Neural progenitor cell (in vitro differentiated cells): ENCODE data around the gene FAIM2. TPM values are rescaled to one million over a fixed set of nuclear protein-coding genes. Genes with fewer than 3 reads are reported as not detected.

Source experiments
- DNase-seq: peaks from one replicate; pipeline ENCODE4 v3.0.0-alpha.2; 2016; ENCODE audit warnings: low spot score
- H2AFZ ChIP-seq: fragments of 200-600 bp; sonication (generic); replicated peaks from 2 replicates; pipeline ENCODE4 v1.6.1; 2016; ENCODE audit warnings: antibody characterized with exemption
- H3F3A ChIP-seq: fragments of 200-600 bp; sonication (generic); 2 replicates; pipeline ENCODE4 v1.6.1; 2016; ENCODE audit warnings: antibody characterized with exemption, low read depth
- H3K27ac ChIP-seq: fragments of 200-600 bp; sonication (generic); 2 replicates; pipeline ENCODE4 v1.5.1; 2016; ENCODE audit warnings: mild to moderate bottlenecking
- H3K27me3 ChIP-seq: fragments of 200-600 bp; sonication (generic); 2 replicates; pipeline ENCODE4 v1.6.1; 2016; ENCODE audit warnings: mild to moderate bottlenecking, moderate library complexity
- H3K36me3 ChIP-seq: fragments of 200-600 bp; sonication (generic); 2 replicates; pipeline ENCODE4 v1.5.1; 2016
- H3K4me1 ChIP-seq: fragments of 200-600 bp; sonication (generic); 2 replicates; pipeline ENCODE4 v1.6.1; 2016; ENCODE audit warnings: mixed run types
- H3K4me2 ChIP-seq: fragments of 200-600 bp; sonication (generic); 2 replicates; pipeline ENCODE4 v1.6.1; 2016
- H3K4me3 ChIP-seq: fragments of 200-600 bp; sonication (generic); 2 replicates; pipeline ENCODE4 v1.5.1; 2016
- H3K79me2 ChIP-seq: fragments of 200-600 bp; sonication (generic); 2 replicates; pipeline ENCODE4 v1.6.1; 2016; ENCODE audit warnings: low read depth
- H3K9ac ChIP-seq: fragments of 200-600 bp; sonication (generic); 2 replicates; pipeline ENCODE4 v1.6.1; 2016
- H3K9me3 ChIP-seq: fragments of 200-600 bp; sonication (generic); 2 replicates; pipeline ENCODE4 v1.5.1; 2016; ENCODE audit warnings: low read depth
- H4K20me1 ChIP-seq: fragments of 200-600 bp; sonication (generic); 2 replicates; pipeline ENCODE4 v1.6.1; 2016; ENCODE audit warnings: low read depth
- H3K27ac Mint-ChIP-seq: 3 replicates; pipeline ENCODE4 v1.8.0; 2021; ENCODE audit warnings: mixed read lengths
- H3K27me3 Mint-ChIP-seq: 2 replicates; pipeline ENCODE4 v1.8.0; 2022; ENCODE audit warnings: low read depth, mild to moderate bottlenecking, inconsistent platforms, moderate library complexity, mixed read lengths; ENCODE audit not compliant: insufficient read depth
- H3K36me3 Mint-ChIP-seq: 3 replicates; pipeline ENCODE4 v1.8.0; 2021; ENCODE audit warnings: mixed read lengths
- H3K4me1 Mint-ChIP-seq: 3 replicates; pipeline ENCODE4 v1.8.0; 2021; ENCODE audit warnings: mixed read lengths
- H3K4me3 Mint-ChIP-seq: 3 replicates; pipeline ENCODE4 v1.8.0; 2021; ENCODE audit warnings: mild to moderate bottlenecking, moderate library complexity, mixed read lengths
- H3K9me3 Mint-ChIP-seq: 3 replicates; pipeline ENCODE4 v1.8.0; 2020; ENCODE audit warnings: mixed read lengths
- CTCF ChIP-seq: fragments of 200-600 bp; sonication (generic); IDR thresholded peaks from 2 replicates; pipeline ENCODE4 v1.5.1; 2017; ENCODE audit warnings: antibody characterized with exemption, mild to moderate bottlenecking
- EZH2 ChIP-seq: fragments of 200-600 bp; sonication (generic); IDR thresholded peaks from 2 replicates; pipeline ENCODE4 v1.6.1; 2017; ENCODE audit warnings: antibody characterized with exemption, mild to moderate bottlenecking, moderate library complexity
- EZH2phosphoT487 ChIP-seq: fragments of 200-600 bp; sonication (generic); IDR thresholded peaks from 2 replicates; pipeline ENCODE4 v1.6.1; 2017; ENCODE audit warnings: antibody characterized with exemption
- total RNA-seq: library from RNA; depleted of rRNA; stranded (reverse); fragments of >200 nt; gene quantifications from 2 replicates; pipeline ENCODE4 v1.2.3, GENCODE V29; 2015; ENCODE audit warnings: low replicate concordance

FAIM2 gene
- total RNA-seq, 1 donor from 2014 or later: 0.39 TPM

GRCh38 chr12:49934505-49934904, 30.8 kb upstream of the FAIM2 start:
- TF ChIP-seq EZH2 (no peak), CTCF (no peak), EZH2phosphoT487 (no peak)
- Histone ChIP-seq H4K20me1 (no peaks in the 10 kb centered on the region), H3K4me2 (no peak overlapping the region), H3K9me3 (no peaks in the 10 kb centered on the region), H3F3A (no peaks in the 10 kb centered on the region), H3K27me3 (no peaks in the 10 kb centered on the region), H3K27ac (no peak overlapping the region), H3K79me2 (no peaks in the 10 kb centered on the region), H3K9ac (no peak overlapping the region), H3K4me1 (no peaks in the 10 kb centered on the region), H3K36me3 (no peaks in the 10 kb centered on the region), H3K4me3 (no peak overlapping the region), H2AFZ (no peak overlapping the region)
- DNase-seq: no peak
- H3K27me3 Mint-ChIP-seq: no peaks in the 10 kb centered on the region
- no peaks in the 10 kb centered on the region for H3K36me3 Mint-ChIP-seq
- no peak overlapping the region for H3K4me3 Mint-ChIP-seq
- peaks cover 5% of the 10 kb centered on the region for H3K4me1 Mint-ChIP-seq
- peaks cover 5% of the 10 kb centered on the region for H3K9me3 Mint-ChIP-seq
- no peak overlapping the region for H3K27ac Mint-ChIP-seq

DNA sequence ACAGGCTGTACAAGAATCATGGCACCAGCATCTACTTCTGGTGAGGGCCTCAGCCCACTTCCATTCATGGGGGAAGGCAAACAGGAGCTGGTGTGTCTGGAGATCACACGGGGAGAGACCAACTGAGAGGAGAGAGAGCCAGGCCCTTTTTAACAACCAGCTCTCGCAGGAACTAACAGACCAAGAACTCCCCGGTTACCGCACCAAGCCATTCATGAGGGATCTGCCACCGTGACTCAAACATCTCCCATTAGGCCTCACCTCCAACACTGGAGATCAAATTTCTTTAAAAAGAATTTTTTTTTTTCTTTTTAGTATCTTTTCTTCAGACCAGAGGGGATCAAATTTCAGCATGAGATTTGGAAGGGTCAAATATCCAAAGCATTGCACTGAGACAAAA, 30.1 kb upstream of the FAIM2 start:
- H2AFZ ChIP-seq: no peak overlapping the region
- H3K27me3 ChIP-seq: no peaks in the 10 kb centered on the region
- H3K4me3 ChIP-seq: no peak overlapping the region
- Mint-ChIP-seq H3K4me3 (no peak overlapping the region), H3K36me3 (no peaks in the 10 kb centered on the region), H3K27ac (no peak overlapping the region), H3K4me1 (peaks cover 5% of the 10 kb centered on the region), H3K9me3 (peaks cover 5% of the 10 kb centered on the region), H3K27me3 (no peaks in the 10 kb centered on the region)
- no peaks in the 10 kb centered on the region for H3K9me3 ChIP-seq
- no peaks in the 10 kb centered on the region for H3F3A ChIP-seq
- no peak for DNase-seq
- H3K4me1 ChIP-seq: no peaks in the 10 kb centered on the region
- H3K79me2 ChIP-seq: no peaks in the 10 kb centered on the region
- no peak overlapping the region for H3K27ac ChIP-seq
- H3K4me2 ChIP-seq: no peak overlapping the region
- no peaks in the 10 kb centered on the region for H3K36me3 ChIP-seq
- no peaks in the 10 kb centered on the region for H4K20me1 ChIP-seq
- TF ChIP-seq CTCF (no peak), EZH2 (no peak), EZH2phosphoT487 (no peak)
- no peak overlapping the region for H3K9ac ChIP-seq

- no peaks in the 10 kb centered on the region for H3K4me1 ChIP-seq
- no peak for TF ChIP-seq EZH2
- no peak for TF ChIP-seq EZH2phosphoT487
- TF ChIP-seq CTCF: no peak
- H3K27me3 ChIP-seq: no peaks in the 10 kb centered on the region
- no peak for DNase-seq
- H3K4me2 ChIP-seq: no peak overlapping the region
- H3K36me3 ChIP-seq: no peaks in the 10 kb centered on the region
- no peaks in the 10 kb centered on the region for H3K79me2 ChIP-seq
- no peaks in the 10 kb centered on the region for H3K9me3 ChIP-seq
- H3F3A ChIP-seq: no peaks in the 10 kb centered on the region
- Mint-ChIP-seq H3K4me1 (peaks cover 5% of the 10 kb centered on the region), H3K36me3 (no peaks in the 10 kb centered on the region), H3K27ac (no peak overlapping the region), H3K9me3 (peaks cover 5% of the 10 kb centered on the region), H3K27me3 (peaks cover 4% of the 10 kb centered on the region), H3K4me3 (no peak overlapping the region)
- no peaks in the 10 kb centered on the region for H4K20me1 ChIP-seq
- no peak overlapping the region for H2AFZ ChIP-seq
- no peak overlapping the region for H3K4me3 ChIP-seq
- H3K27ac ChIP-seq: no peak overlapping the region
- H3K9ac ChIP-seq: no peak overlapping the region
Observed at GRCh38 chr12:49932533-49933130, 28.9 kb upstream of the FAIM2 start.
